ENCODE data around the gene TMEM184A. TPM values are rescaled to one million over a fixed set of nuclear protein-coding genes. Genes with fewer than 3 reads are reported as not detected.

The TMEM184A gene
- polyA plus RNA-seq, 2 of the 4 experiments (the other 2 are of a cell fraction), result 14.3 to 18.4 TPM

GRCh38 chr7:1545417-1546246 is 10.4 kb downstream of the TMEM184A start (continued):
- TF ChIP-seq, protein P1, sequence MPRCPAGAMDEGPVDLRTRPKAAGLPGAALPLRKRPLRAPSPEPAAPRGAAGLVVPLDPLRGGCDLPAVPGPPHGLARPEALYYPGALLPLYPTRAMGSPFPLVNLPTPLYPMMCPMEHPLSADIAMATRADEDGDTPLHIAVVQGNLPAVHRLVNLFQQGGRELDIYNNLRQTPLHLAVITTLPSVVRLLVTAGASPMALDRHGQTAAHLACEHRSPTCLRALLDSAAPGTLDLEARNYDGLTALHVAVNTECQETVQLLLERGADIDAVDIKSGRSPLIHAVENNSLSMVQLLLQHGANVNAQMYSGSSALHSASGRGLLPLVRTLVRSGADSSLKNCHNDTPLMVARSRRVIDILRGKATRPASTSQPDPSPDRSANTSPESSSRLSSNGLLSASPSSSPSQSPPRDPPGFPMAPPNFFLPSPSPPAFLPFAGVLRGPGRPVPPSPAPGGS (IDR thresholded peaks at IDR 0.05), result no peak
- TF ChIP-seq CBX8 (IDR thresholded peaks at IDR 0.05) (no peak), BHLHE40 (IDR thresholded peaks at IDR 0.05; ENCODE audit: low read depth, low read length) (no peak), ZSCAN20 (CRISPR knock-in tag; IDR thresholded peaks at IDR 0.05) (no peak), EP300 (IDR thresholded peaks at IDR 0.05) (no peak), RNF2 (IDR thresholded peaks at IDR 0.05; ENCODE audit: borderline replicate concordance, low read depth) (no peak), MAX (IDR thresholded peaks at IDR 0.05) (peak; percentile 24; the same call in 1 of the 2 replicates), FOSB (CRISPR knock-in tag; IDR thresholded peaks at IDR 0.05) (peak; percentile 69), TP53 (CRISPR knock-in tag; IDR thresholded peaks at IDR 0.05) (no peak), SREBF2 (IDR thresholded peaks at IDR 0.05) (no peak)

DNA sequence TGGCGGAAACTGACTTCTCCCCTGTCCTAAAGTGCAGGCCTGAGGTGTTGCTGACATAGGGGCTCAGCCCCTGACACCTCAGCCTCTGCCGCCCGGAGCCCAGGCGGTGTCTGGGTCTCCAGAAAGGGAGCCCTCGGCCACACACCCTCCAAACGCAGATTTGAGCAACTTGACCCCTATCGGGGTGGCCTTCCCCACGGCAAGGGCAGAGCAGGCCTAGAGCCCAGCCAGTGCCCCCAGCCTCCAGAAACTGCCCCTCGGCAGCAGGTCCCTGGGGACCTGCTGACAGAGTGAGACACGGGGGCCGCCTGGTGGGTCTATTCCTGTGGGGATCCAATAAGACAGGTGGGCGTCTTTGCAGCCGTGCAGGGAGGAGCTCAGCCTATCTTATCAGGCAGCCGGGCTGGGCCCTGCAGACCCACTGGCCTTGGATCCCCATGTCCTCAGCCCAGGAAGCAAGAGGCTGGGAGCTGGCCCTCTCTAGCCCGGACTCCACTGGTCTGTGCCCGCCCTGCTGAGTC is 11.0 kb downstream of the TMEM184A start:
- CTCF ChIA-PET, result interaction anchor here (0.6 to 18.4 kb wide), 8 partner anchors 8 to 39 kb away, joined by 3 to 204 read pairs (median 5); partner anchors contain the start of gene TMEM184A
- WGBS (ENCODE audit: missing lambda C conversion rate), result 75% methylated on average over 2 of the region's 16 CpGs

More for the DNA sequence above, 11.0 kb downstream of the TMEM184A start:
- Histone ChIP-seq H3K4me3 (no peak overlapping the region), H3K4me1 (peaks cover 81% of the 10 kb centered on the region), H3K9me3 (no peaks in the 10 kb centered on the region), H3K27ac (peak overlapping the region; percentile 97 to 98), H3K4me2 (no peak overlapping the region)
- TF ChIP-seq MAZ (IDR thresholded peaks at IDR 0.05; ENCODE audit: borderline replicate concordance, low read depth, low read length), result no peak
- no peak for TF ChIP-seq CBX2 (IDR thresholded peaks at IDR 0.05; ENCODE audit: borderline replicate concordance, low read depth)
- peak; percentile 16; the same call in 1 of the 2 replicates for TF ChIP-seq HOXA7 (CRISPR knock-in tag; IDR thresholded peaks at IDR 0.05)
- no peak for TF ChIP-seq EP300 (IDR thresholded peaks at IDR 0.05)
- peak; percentile 2; the same call in 1 of the 2 replicates for TF ChIP-seq TFCP2L1 (CRISPR knock-in tag; IDR thresholded peaks at IDR 0.05)
- TF ChIP-seq, protein P2, sequence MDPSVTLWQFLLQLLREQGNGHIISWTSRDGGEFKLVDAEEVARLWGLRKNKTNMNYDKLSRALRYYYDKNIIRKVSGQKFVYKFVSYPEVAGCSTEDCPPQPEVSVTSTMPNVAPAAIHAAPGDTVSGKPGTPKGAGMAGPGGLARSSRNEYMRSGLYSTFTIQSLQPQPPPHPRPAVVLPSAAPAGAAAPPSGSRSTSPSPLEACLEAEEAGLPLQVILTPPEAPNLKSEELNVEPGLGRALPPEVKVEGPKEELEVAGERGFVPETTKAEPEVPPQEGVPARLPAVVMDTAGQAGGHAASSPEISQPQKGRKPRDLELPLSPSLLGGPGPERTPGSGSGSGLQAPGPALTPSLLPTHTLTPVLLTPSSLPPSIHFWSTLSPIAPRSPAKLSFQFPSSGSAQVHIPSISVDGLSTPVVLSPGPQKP (IDR thresholded peaks at IDR 0.05; ENCODE audit: low read depth, low read length), result no peak
- TF ChIP-seq HOXB5 (CRISPR knock-in tag; IDR thresholded peaks at IDR 0.05), result no peak
- TF ChIP-seq EHF (CRISPR knock-in tag; IDR thresholded peaks at IDR 0.05), result no peak
- no peak for TF ChIP-seq FOXS1 (CRISPR knock-in tag; IDR thresholded peaks at IDR 0.05)
- TF ChIP-seq TP53 (CRISPR knock-in tag; IDR thresholded peaks at IDR 0.05), result peak; percentile 42; the same call in 1 of the 2 replicates
- TF ChIP-seq PHF8 (IDR thresholded peaks at IDR 0.05; ENCODE audit: borderline replicate concordance, low read depth), result no peak
- no peak for TF ChIP-seq FOSL2 (IDR thresholded peaks at IDR 0.05)
- TF ChIP-seq FOSL2 (CRISPR knock-in tag; IDR thresholded peaks at IDR 0.05), result no peak
- no peak for TF ChIP-seq RARB (CRISPR knock-in tag; IDR thresholded peaks at IDR 0.05)
- no peak for TF ChIP-seq RFX5 (IDR thresholded peaks at IDR 0.05)
- TF ChIP-seq FOSB (CRISPR knock-in tag; IDR thresholded peaks at IDR 0.05), result peak; percentile 13
- 0 out of 5 replicates have a peak, but pooled peaks of 1 of the 2 experiments have one; percentile 5 for TF ChIP-seq JUN (IDR thresholded peaks at IDR 0.05)
- no peak for TF ChIP-seq ESRRA (IDR thresholded peaks at IDR 0.05; ENCODE audit: borderline replicate concordance, low read length)
- TF ChIP-seq HEYL (CRISPR knock-in tag; IDR thresholded peaks at IDR 0.05), result no peak
- TF ChIP-seq, protein P3, sequence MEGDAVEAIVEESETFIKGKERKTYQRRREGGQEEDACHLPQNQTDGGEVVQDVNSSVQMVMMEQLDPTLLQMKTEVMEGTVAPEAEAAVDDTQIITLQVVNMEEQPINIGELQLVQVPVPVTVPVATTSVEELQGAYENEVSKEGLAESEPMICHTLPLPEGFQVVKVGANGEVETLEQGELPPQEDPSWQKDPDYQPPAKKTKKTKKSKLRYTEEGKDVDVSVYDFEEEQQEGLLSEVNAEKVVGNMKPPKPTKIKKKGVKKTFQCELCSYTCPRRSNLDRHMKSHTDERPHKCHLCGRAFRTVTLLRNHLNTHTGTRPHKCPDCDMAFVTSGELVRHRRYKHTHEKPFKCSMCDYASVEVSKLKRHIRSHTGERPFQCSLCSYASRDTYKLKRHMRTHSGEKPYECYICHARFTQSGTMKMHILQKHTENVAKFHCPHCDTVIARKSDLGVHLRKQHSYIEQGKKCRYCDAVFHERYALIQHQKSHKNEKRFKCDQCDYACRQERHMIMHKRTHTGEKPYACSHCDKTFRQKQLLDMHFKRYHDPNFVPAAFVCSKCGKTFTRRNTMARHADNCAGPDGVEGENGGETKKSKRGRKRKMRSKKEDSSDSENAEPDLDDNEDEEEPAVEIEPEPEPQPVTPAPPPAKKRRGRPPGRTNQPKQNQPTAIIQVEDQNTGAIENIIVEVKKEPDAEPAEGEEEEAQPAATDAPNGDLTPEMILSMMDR (IDR thresholded peaks at IDR 0.05), result no peak
- POLR2A ChIA-PET, result interaction anchor here (4.3 kb wide), 1 partner anchor 11 kb away, joined by 24 read pairs; the partner anchor contains the start of gene TMEM184A
- ATAC-seq (peak; percentile 4 to 13; a peak in 5 of 6 replicates), FAIRE-seq (no peak), DNase-seq (ENCODE audit: low read depth in 1 of 2, low spot score in 1 of 2) (peak in 1 of 2 experiments; percentile 70)

Measured in A549 (cell line).